Measurements from ENCODE around the gene ANK3. TPM values are rescaled to one million over a fixed set of nuclear protein-coding genes. Genes with fewer than 3 reads are reported as not detected.

Gene ANK3
- total RNA-seq, 1 experiment from 2014 or later = 15.3 TPM

DNA sequence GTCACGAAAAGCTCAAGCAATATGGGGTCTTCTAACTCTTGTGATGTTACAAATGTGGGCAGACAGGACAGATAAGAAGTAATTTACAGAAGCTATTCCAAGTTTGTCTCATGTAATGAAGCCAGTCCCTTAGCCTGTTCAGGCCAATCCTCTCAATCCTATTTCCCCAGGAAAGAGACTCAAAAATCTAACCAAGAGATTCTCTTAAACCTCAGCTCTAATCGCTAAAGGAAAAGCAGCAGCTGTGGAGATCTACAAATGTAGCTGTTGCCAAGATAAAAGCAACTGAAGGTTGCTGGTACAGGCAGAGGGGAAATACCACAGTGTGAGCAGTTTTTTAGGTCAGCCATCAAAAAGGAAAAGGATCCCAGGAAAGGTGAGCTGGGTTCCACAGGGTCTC, 39.3 kb downstream of the ANK3 start:
- Histone ChIP-seq H3K27me3 (ENCODE audit: insufficient read depth, low read length) (no peaks in the 10 kb centered on the region), H4K20me1 (ENCODE audit: insufficient read depth) (no peaks in the 10 kb centered on the region), H3K79me2 (ENCODE audit: insufficient read depth, low read length) (no peaks in the 10 kb centered on the region), H3K27ac (ENCODE audit: low read depth, low read length) (no peak overlapping the region), H3K4me2 (ENCODE audit: low read length) (no peak overlapping the region), H3K9me2 (ENCODE audit: insufficient read depth) (no peaks in the 10 kb centered on the region), H2AFZ (ENCODE audit: low read depth, low read length, poor library complexity, severe bottlenecking) (no peak overlapping the region), H3K4me3 (replicated peaks in 1 of 2; ENCODE audit: low read depth in 1 of 2, low read length in 2 of 2) (no peak overlapping the region), H3K9ac (ENCODE audit: low read length) (no peak overlapping the region), H3K4me1 (ENCODE audit: control insufficient read depth in 1 of 2, insufficient read depth in 2 of 2, low read length in 2 of 2) (no peaks in the 10 kb centered on the region), H3K9me3 (ENCODE audit: control insufficient read depth in 1 of 2, insufficient read depth in 1 of 2, low read depth in 1 of 2, low read length in 2 of 2) (no peaks in the 10 kb centered on the region), H3K36me3 (ENCODE audit: control insufficient read depth in 1 of 2, insufficient read depth in 2 of 2, low read length in 2 of 2) (no peaks in the 10 kb centered on the region)
- ChIA-PET POLR2A (interaction anchor here (0.7 kb wide), 1 partner anchor 12 kb away, joined by 3 read pairs; no protein-coding TSS in a partner anchor), CTCF (interaction anchor here (1.0 kb wide), 1 partner anchor 15 kb away, joined by 3 read pairs; no protein-coding TSS in a partner anchor), RAD21 (ENCODE audit: low non-redundant PET in 1 of 2, low total read pairs in 2 of 2, uncharacterized antibody in 2 of 2, unreplicated experiment in 2 of 2) (no interaction called here)
- no peak for TF ChIP-seq POLR2AphosphoS5 (IDR thresholded peaks at IDR 0.05; ENCODE audit: low read depth, low read length)
- no peak for TF ChIP-seq YY1 (IDR thresholded peaks at IDR 0.05; ENCODE audit: extremely low read depth, insufficient replicate concordance, low read depth, low read length)
- BruUV-seq (replicated peaks) = no TSS peak
- DNase-seq (ENCODE audit: low read depth, low spot score) = no peak
- ATAC-seq = no peak
- intact Hi-C loops (cut with micrococcal nuclease) = no loop called here

DNA sequence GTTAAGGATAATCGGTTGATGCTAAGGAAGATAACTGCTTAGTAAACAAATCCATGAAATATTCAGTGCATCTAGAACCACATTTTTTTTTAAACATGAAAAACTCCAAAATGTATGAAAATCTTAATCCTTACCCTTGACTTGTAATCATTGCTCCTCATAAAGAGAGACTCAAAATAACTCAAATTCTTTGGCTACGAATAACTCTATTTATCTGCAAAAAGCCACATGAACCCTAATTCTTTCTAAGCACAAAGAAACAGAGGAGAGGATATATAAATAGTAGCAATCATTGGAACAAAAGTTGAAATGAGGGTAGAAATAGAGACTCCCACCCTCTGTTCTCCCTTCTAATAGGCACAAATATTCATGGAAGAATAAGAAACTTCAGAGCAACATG, 40.2 kb downstream of the ANK3 start:
- H3K4me3 ChIP-seq (replicated peaks in 1 of 2; ENCODE audit: low read depth in 1 of 2, low read length in 2 of 2) = no peak overlapping the region
- no peak overlapping the region for H3K9ac ChIP-seq (ENCODE audit: low read length)
- H3K4me2 ChIP-seq (ENCODE audit: low read length) = no peak overlapping the region
- TF ChIP-seq SP1 (IDR thresholded peaks at IDR 0.05; ENCODE audit: low read depth) (no peak), POLR2AphosphoS5 (IDR thresholded peaks at IDR 0.05; ENCODE audit: low read depth, low read length) (no peak), POLR2A (IDR thresholded peaks at IDR 0.05; ENCODE audit: borderline replicate concordance, extremely low read depth, insufficient read depth, insufficient read length) (no peak), FOSL1 (IDR thresholded peaks at IDR 0.05; ENCODE audit: low read depth) (no peak), TCF7L2 (IDR thresholded peaks at IDR 0.05; ENCODE audit: borderline replicate concordance, extremely low read depth, insufficient read depth, insufficient read length) (no peak), SRF (IDR thresholded peaks at IDR 0.05; ENCODE audit: low read depth) (no peak), ELF1 (IDR thresholded peaks at IDR 0.05; ENCODE audit: borderline replicate concordance, low read depth) (no peak), EZH2phosphoT487 (IDR thresholded peaks at IDR 0.05; ENCODE audit: borderline replicate concordance) (no peak), RAD21 (IDR thresholded peaks at IDR 0.05; ENCODE audit: low read depth) (no peak)
- TF ChIP-seq, protein P1, sequence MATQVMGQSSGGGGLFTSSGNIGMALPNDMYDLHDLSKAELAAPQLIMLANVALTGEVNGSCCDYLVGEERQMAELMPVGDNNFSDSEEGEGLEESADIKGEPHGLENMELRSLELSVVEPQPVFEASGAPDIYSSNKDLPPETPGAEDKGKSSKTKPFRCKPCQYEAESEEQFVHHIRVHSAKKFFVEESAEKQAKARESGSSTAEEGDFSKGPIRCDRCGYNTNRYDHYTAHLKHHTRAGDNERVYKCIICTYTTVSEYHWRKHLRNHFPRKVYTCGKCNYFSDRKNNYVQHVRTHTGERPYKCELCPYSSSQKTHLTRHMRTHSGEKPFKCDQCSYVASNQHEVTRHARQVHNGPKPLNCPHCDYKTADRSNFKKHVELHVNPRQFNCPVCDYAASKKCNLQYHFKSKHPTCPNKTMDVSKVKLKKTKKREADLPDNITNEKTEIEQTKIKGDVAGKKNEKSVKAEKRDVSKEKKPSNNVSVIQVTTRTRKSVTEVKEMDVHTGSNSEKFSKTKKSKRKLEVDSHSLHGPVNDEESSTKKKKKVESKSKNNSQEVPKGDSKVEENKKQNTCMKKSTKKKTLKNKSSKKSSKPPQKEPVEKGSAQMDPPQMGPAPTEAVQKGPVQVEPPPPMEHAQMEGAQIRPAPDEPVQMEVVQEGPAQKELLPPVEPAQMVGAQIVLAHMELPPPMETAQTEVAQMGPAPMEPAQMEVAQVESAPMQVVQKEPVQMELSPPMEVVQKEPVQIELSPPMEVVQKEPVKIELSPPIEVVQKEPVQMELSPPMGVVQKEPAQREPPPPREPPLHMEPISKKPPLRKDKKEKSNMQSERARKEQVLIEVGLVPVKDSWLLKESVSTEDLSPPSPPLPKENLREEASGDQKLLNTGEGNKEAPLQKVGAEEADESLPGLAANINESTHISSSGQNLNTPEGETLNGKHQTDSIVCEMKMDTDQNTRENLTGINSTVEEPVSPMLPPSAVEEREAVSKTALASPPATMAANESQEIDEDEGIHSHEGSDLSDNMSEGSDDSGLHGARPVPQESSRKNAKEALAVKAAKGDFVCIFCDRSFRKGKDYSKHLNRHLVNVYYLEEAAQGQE (IDR thresholded peaks at IDR 0.05; ENCODE audit: low read depth) = no peak
- TF ChIP-seq, protein P2, sequence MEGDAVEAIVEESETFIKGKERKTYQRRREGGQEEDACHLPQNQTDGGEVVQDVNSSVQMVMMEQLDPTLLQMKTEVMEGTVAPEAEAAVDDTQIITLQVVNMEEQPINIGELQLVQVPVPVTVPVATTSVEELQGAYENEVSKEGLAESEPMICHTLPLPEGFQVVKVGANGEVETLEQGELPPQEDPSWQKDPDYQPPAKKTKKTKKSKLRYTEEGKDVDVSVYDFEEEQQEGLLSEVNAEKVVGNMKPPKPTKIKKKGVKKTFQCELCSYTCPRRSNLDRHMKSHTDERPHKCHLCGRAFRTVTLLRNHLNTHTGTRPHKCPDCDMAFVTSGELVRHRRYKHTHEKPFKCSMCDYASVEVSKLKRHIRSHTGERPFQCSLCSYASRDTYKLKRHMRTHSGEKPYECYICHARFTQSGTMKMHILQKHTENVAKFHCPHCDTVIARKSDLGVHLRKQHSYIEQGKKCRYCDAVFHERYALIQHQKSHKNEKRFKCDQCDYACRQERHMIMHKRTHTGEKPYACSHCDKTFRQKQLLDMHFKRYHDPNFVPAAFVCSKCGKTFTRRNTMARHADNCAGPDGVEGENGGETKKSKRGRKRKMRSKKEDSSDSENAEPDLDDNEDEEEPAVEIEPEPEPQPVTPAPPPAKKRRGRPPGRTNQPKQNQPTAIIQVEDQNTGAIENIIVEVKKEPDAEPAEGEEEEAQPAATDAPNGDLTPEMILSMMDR (IDR thresholded peaks at IDR 0.05 in 2 of 3, conservative IDR thresholded peaks at IDR 0.05 in 1 of 3; ENCODE audit: borderline replicate concordance in 1 of 3, insufficient read depth in 1 of 3, low read depth in 2 of 3, low read length in 2 of 3) = no peak
- POLR2A ChIA-PET = no interaction called here
- H3K27me3 ChIP-seq (ENCODE audit: insufficient read depth, low read length) = no peaks in the 10 kb centered on the region
- DNase-seq (ENCODE audit: low read depth, low spot score) = no peak
- intact Hi-C loops (cut with micrococcal nuclease) = no loop called here
- CTCF ChIA-PET = interaction anchor here (1.0 kb wide), 1 partner anchor 14 kb away, joined by 3 read pairs; no protein-coding TSS in a partner anchor
- BruUV-seq (replicated peaks) = no TSS peak
- no peaks in the 10 kb centered on the region for H3K79me2 ChIP-seq (ENCODE audit: insufficient read depth, low read length)
- H3K9me3 ChIP-seq (ENCODE audit: control insufficient read depth in 1 of 2, insufficient read depth in 1 of 2, low read depth in 1 of 2, low read length in 2 of 2) = no peaks in the 10 kb centered on the region
- H4K20me1 ChIP-seq (ENCODE audit: insufficient read depth) = no peaks in the 10 kb centered on the region
- RAD21 ChIA-PET (ENCODE audit: low non-redundant PET in 1 of 2, low total read pairs in 2 of 2, uncharacterized antibody in 2 of 2, unreplicated experiment in 2 of 2) = no interaction called here
- ATAC-seq = no peak
- no peaks in the 10 kb centered on the region for H3K9me2 ChIP-seq (ENCODE audit: insufficient read depth)
- no peak overlapping the region for H2AFZ ChIP-seq (ENCODE audit: low read depth, low read length, poor library complexity, severe bottlenecking)
- H3K27ac ChIP-seq (ENCODE audit: low read depth, low read length) = no peak overlapping the region
- H3K4me1 ChIP-seq (ENCODE audit: control insufficient read depth in 1 of 2, insufficient read depth in 2 of 2, low read length in 2 of 2) = no peaks in the 10 kb centered on the region
- no peaks in the 10 kb centered on the region for H3K36me3 ChIP-seq (ENCODE audit: control insufficient read depth in 1 of 2, insufficient read depth in 2 of 2, low read length in 2 of 2)
